ENCODE measurements around the gene TBXAS1.

DNA sequence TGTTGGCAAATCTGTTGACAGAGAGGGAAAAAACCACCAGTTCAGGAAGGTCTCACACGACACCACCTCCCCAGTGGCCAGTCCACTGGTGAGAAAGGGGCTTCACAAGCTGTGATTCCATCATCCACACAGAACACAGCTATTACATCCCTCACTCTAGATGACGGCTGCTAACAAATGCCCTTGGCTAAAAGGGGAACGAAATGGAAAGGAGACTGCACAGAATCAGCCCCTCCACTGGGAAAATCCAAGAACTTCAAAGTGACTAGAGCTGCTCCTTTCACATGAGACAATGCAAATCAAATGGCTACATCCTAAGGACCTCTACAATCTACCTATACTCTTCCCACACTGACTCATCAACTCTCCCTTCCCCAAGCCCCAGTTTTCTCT is 228.1 kb downstream of the TBXAS1 start:
- no peak for TF ChIP-seq POLR2A (IDR thresholded peaks at IDR 0.05; ENCODE audit: low read depth, low read length)
- no peak for TF ChIP-seq POLR2AphosphoS5 (IDR thresholded peaks at IDR 0.05; ENCODE audit: insufficient read depth, low read depth, low read length)
- TF ChIP-seq EZH2 (IDR thresholded peaks at IDR 0.05; ENCODE audit: borderline replicate concordance, low read depth, low read length, severe bottlenecking), result no peak
- TF ChIP-seq, protein P1, sequence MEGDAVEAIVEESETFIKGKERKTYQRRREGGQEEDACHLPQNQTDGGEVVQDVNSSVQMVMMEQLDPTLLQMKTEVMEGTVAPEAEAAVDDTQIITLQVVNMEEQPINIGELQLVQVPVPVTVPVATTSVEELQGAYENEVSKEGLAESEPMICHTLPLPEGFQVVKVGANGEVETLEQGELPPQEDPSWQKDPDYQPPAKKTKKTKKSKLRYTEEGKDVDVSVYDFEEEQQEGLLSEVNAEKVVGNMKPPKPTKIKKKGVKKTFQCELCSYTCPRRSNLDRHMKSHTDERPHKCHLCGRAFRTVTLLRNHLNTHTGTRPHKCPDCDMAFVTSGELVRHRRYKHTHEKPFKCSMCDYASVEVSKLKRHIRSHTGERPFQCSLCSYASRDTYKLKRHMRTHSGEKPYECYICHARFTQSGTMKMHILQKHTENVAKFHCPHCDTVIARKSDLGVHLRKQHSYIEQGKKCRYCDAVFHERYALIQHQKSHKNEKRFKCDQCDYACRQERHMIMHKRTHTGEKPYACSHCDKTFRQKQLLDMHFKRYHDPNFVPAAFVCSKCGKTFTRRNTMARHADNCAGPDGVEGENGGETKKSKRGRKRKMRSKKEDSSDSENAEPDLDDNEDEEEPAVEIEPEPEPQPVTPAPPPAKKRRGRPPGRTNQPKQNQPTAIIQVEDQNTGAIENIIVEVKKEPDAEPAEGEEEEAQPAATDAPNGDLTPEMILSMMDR (IDR thresholded peaks at IDR 0.05; ENCODE audit: extremely low read depth in 1 of 2, insufficient read depth in 1 of 2, low read depth in 1 of 2, low read length in 2 of 2), result no peak
- TF ChIP-seq GATA2 (IDR thresholded peaks at IDR 0.05; ENCODE audit: insufficient read depth, insufficient read length, low read depth, low read length), result no peak
